ENCODE data around the gene STAG1. TPM values are rescaled to one million over a fixed set of nuclear protein-coding genes. Genes with fewer than 3 reads are reported as not detected.

Gene STAG1
- total and polyA plus RNA-seq, 4 donors: 4.6 to 28.0 (median 16.6) TPM

DNA sequence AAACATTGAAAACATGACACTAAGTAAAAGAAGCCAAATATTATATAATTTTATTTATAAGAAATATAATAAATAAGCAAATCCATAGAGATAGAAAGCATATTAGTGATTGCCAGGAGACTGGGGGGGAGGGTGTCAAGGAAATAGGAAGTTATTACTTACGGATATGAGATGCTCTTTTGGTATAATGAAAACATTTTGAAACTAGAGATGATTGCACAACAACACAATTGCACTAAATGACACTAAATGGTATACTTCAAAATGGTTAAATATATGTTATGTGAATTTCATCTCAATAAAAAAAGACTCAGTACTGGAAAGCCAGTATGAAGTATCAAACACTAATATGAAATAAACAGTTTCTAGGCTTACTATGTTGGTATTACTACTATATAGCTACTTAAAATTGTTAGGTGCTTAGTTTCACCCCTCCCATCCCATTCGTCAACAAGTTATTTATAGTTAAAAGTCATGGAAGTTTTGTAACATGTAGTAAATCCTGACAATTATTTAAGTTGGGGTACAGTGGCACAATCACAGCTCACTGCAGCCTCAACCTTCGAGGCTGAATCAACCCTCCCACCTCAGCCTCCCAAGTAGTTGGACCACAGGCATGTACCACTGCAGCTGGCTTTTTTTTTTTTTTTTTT, 43.7 kb downstream of the STAG1 start:
- DNase-seq (ENCODE audit: low spot score): no peak
- WGBS: 85% methylated on average over 3 of the region's 3 CpGs
- H3K36me3 ChIP-seq (ENCODE audit: control insufficient read depth in 4 of 4, insufficient read depth in 3 of 4, low read depth in 1 of 4, low read length in 3 of 4): no peaks in the 10 kb centered on the region
- no peak overlapping the region for H3K4me3 ChIP-seq (ENCODE audit: low read depth in 1 of 3, low read length in 3 of 3)
- H3K27ac ChIP-seq (ENCODE audit: low read depth in 1 of 2, low read length in 2 of 2): no peak overlapping the region
- no peak overlapping the region for H3K9ac ChIP-seq (ENCODE audit: low read depth in 1 of 2, low read length in 2 of 2)
- no peak for TF ChIP-seq SP1 (IDR thresholded peaks at IDR 0.05)
- TF ChIP-seq CTCF (IDR thresholded peaks at IDR 0.05; ENCODE audit: low read depth, low read length, missing input control): no peak
- no peak for TF ChIP-seq YY1 (IDR thresholded peaks at IDR 0.05)
- no peak for TF ChIP-seq HNF4A (conservative IDR thresholded peaks at IDR 0.05)
- no peak for TF ChIP-seq HNF4G (IDR thresholded peaks at IDR 0.05)
- TF ChIP-seq REST (IDR thresholded peaks at IDR 0.05): no peak
- no peak for TF ChIP-seq RAD21 (IDR thresholded peaks at IDR 0.05)
- no peak for TF ChIP-seq RXRA (IDR thresholded peaks at IDR 0.05)
- TF ChIP-seq TAF1 (conservative IDR thresholded peaks at IDR 0.05): no peak
- no peak for TF ChIP-seq EGR1 (IDR thresholded peaks at IDR 0.05; ENCODE audit: low read depth in 2 of 2)
- no peak for TF ChIP-seq NR2F2 (IDR thresholded peaks at IDR 0.05)
- TF ChIP-seq FOXA2 (IDR thresholded peaks at IDR 0.05): no peak
- no peak for TF ChIP-seq FOXA1 (IDR thresholded peaks at IDR 0.05)
- no peak for TF ChIP-seq ZBTB33 (IDR thresholded peaks at IDR 0.05)
- TF ChIP-seq, protein P1, sequence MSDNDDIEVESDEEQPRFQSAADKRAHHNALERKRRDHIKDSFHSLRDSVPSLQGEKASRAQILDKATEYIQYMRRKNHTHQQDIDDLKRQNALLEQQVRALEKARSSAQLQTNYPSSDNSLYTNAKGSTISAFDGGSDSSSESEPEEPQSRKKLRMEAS (IDR thresholded peaks at IDR 0.05): no peak
- TF ChIP-seq GABPA (IDR thresholded peaks at IDR 0.05 in 1 of 2, conservative IDR thresholded peaks at IDR 0.05 in 1 of 2): no peak
- H3K4me1 ChIP-seq (ENCODE audit: control insufficient read depth in 4 of 4, insufficient read depth in 4 of 4, low read length in 3 of 4): peaks cover 0 to 2% (median 0%) of the 10 kb centered on the region in 4 donors
- H3K9me3 ChIP-seq (ENCODE audit: control insufficient read depth in 4 of 4, low read length in 3 of 4): no peaks in the 10 kb centered on the region
- H3K27me3 ChIP-seq (ENCODE audit: control insufficient read depth in 4 of 4, insufficient read depth in 4 of 4, low read length in 3 of 4): no peaks in the 10 kb centered on the region

DNA sequence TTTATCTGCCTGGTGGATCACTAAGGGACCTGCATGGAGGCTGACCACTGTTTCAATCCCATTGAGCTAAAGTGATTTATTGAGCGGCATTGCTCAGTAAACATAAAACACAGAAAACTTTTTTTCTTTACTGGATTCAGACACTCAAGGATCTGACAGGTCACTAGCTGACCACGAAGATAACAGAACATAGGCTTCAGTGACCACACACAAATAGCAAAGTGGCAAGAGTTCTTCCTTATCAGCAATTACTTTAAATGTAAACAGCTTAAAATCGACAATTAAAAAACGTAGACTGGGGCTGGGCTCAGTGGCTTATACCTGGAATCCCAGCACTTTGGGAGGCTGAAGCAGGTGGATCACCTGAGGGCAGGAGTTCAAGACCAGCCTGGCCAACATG, 48.7 kb downstream of the STAG1 start:
- H3K27me3 ChIP-seq (ENCODE audit: control insufficient read depth in 4 of 4, insufficient read depth in 4 of 4, low read length in 3 of 4): no peaks in the 10 kb centered on the region
- no peak overlapping the region for H3K4me3 ChIP-seq (ENCODE audit: low read depth in 1 of 3, low read length in 3 of 3)
- H3K4me1 ChIP-seq (ENCODE audit: control insufficient read depth in 4 of 4, insufficient read depth in 4 of 4, low read length in 3 of 4): no peaks in the 10 kb centered on the region
- no peak overlapping the region for H3K27ac ChIP-seq (ENCODE audit: low read depth in 1 of 2, low read length in 2 of 2)
- WGBS: 75% methylated on average over 4 of the region's 4 CpGs
- DNase-seq (ENCODE audit: low spot score): no peak
- no peaks in the 10 kb centered on the region for H3K36me3 ChIP-seq (ENCODE audit: control insufficient read depth in 4 of 4, insufficient read depth in 3 of 4, low read depth in 1 of 4, low read length in 3 of 4)
- no peak overlapping the region for H3K9ac ChIP-seq (ENCODE audit: low read depth in 1 of 2, low read length in 2 of 2)
- no peaks in the 10 kb centered on the region for H3K9me3 ChIP-seq (ENCODE audit: control insufficient read depth in 4 of 4, low read length in 3 of 4)
- no peak for TF ChIP-seq EGR1 (IDR thresholded peaks at IDR 0.05; ENCODE audit: low read depth in 2 of 2)
- TF ChIP-seq FOXA2 (IDR thresholded peaks at IDR 0.05): no peak
- no peak for TF ChIP-seq RXRA (IDR thresholded peaks at IDR 0.05)
- TF ChIP-seq, protein P1 (IDR thresholded peaks at IDR 0.05): no peak
- no peak for TF ChIP-seq CTCF (IDR thresholded peaks at IDR 0.05; ENCODE audit: low read depth, low read length, missing input control)
- TF ChIP-seq SP1 (IDR thresholded peaks at IDR 0.05): no peak
- no peak for TF ChIP-seq GABPA (IDR thresholded peaks at IDR 0.05 in 1 of 2, conservative IDR thresholded peaks at IDR 0.05 in 1 of 2)
- no peak for TF ChIP-seq NR2F2 (IDR thresholded peaks at IDR 0.05)
- no peak for TF ChIP-seq ZBTB33 (IDR thresholded peaks at IDR 0.05)
